ENCODE data around the gene ARHGAP26. TPM values are rescaled to one million over a fixed set of nuclear protein-coding genes. Genes with fewer than 3 reads are reported as not detected.

The ARHGAP26 gene
- total and polyA plus RNA-seq, 2 donors (not counting 1 experiment from before 2014, with no cell fraction given): 4.1 to 6.8 TPM

- TF ChIP-seq, protein P1, sequence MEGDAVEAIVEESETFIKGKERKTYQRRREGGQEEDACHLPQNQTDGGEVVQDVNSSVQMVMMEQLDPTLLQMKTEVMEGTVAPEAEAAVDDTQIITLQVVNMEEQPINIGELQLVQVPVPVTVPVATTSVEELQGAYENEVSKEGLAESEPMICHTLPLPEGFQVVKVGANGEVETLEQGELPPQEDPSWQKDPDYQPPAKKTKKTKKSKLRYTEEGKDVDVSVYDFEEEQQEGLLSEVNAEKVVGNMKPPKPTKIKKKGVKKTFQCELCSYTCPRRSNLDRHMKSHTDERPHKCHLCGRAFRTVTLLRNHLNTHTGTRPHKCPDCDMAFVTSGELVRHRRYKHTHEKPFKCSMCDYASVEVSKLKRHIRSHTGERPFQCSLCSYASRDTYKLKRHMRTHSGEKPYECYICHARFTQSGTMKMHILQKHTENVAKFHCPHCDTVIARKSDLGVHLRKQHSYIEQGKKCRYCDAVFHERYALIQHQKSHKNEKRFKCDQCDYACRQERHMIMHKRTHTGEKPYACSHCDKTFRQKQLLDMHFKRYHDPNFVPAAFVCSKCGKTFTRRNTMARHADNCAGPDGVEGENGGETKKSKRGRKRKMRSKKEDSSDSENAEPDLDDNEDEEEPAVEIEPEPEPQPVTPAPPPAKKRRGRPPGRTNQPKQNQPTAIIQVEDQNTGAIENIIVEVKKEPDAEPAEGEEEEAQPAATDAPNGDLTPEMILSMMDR (conservative IDR thresholded peaks at IDR 0.05 in 1 of 2, IDR thresholded peaks at IDR 0.05 in 1 of 2; ENCODE audit: low read depth in 1 of 2, low read length in 2 of 2): no peak
- TF ChIP-seq EZH2 (IDR thresholded peaks at IDR 0.05; ENCODE audit: low read length, missing control alignments): no peak
- Histone ChIP-seq H3K9me3 (ENCODE audit: control insufficient read depth, insufficient read depth, low read depth, low read length) (no peaks in the 10 kb centered on the region), H3K27me3 (ENCODE audit: control insufficient read depth, insufficient read depth, low read length) (no peaks in the 10 kb centered on the region), H2AFZ (ENCODE audit: low read length) (no peak overlapping the region), H3K36me3 (ENCODE audit: control insufficient read depth, insufficient read depth, low read length) (no peaks in the 10 kb centered on the region), H3K27ac (ENCODE audit: insufficient read depth, low read length) (no peak overlapping the region), H3K4me2 (ENCODE audit: extremely low read depth, insufficient read depth, low read length) (no peak overlapping the region), H3K79me2 (ENCODE audit: control insufficient read depth, insufficient read depth, low read length) (no peaks in the 10 kb centered on the region), H3K4me1 (ENCODE audit: control insufficient read depth, extremely low read depth, insufficient read depth, low read length) (peaks cover 6% of the 10 kb centered on the region), H3K4me3 (replicated peaks in 1 of 4; ENCODE audit: control extremely low read depth in 1 of 4, insufficient read depth in 1 of 4, low read depth in 3 of 4, low read length in 4 of 4) (no peak overlapping the region), H3K9ac (ENCODE audit: insufficient read depth, low read length) (no peak overlapping the region), H4K20me1 (ENCODE audit: control insufficient read depth, extremely low read depth, insufficient read depth, low read length) (no peaks in the 10 kb centered on the region)
- no peak for DNase-seq (ENCODE audit: low read depth in 2 of 2)
Observed at GRCh38 chr5:143216211-143216610, 446.0 kb downstream of the ARHGAP26 start.

GRCh38 chr5:143217065-143217803 lies 447.1 kb downstream of the ARHGAP26 start:
- H3K9me3 ChIP-seq (ENCODE audit: control insufficient read depth, insufficient read depth, low read depth, low read length): no peaks in the 10 kb centered on the region
- H4K20me1 ChIP-seq (ENCODE audit: control insufficient read depth, extremely low read depth, insufficient read depth, low read length): no peaks in the 10 kb centered on the region
- H3K4me3 ChIP-seq (replicated peaks in 1 of 4; ENCODE audit: control extremely low read depth in 1 of 4, insufficient read depth in 1 of 4, low read depth in 3 of 4, low read length in 4 of 4): no peak overlapping the region
- no peaks in the 10 kb centered on the region for H3K79me2 ChIP-seq (ENCODE audit: control insufficient read depth, insufficient read depth, low read length)
- H3K4me2 ChIP-seq (ENCODE audit: extremely low read depth, insufficient read depth, low read length): no peak overlapping the region
- H3K9ac ChIP-seq (ENCODE audit: insufficient read depth, low read length): no peak overlapping the region
- TF ChIP-seq, protein P1 (conservative IDR thresholded peaks at IDR 0.05 in 1 of 2, IDR thresholded peaks at IDR 0.05 in 1 of 2; ENCODE audit: low read depth in 1 of 2, low read length in 2 of 2): no peak
- no peak for TF ChIP-seq EZH2 (IDR thresholded peaks at IDR 0.05; ENCODE audit: low read length, missing control alignments)
- no peaks in the 10 kb centered on the region for H3K36me3 ChIP-seq (ENCODE audit: control insufficient read depth, insufficient read depth, low read length)
- no peak overlapping the region for H3K27ac ChIP-seq (ENCODE audit: insufficient read depth, low read length)
- H2AFZ ChIP-seq (ENCODE audit: low read length): no peak overlapping the region
- DNase-seq (ENCODE audit: low read depth in 2 of 2): peak in 1 of 2 donors; percentile 42
- H3K4me1 ChIP-seq (ENCODE audit: control insufficient read depth, extremely low read depth, insufficient read depth, low read length): peaks cover 6% of the 10 kb centered on the region
- no peaks in the 10 kb centered on the region for H3K27me3 ChIP-seq (ENCODE audit: control insufficient read depth, insufficient read depth, low read length)

DNA sequence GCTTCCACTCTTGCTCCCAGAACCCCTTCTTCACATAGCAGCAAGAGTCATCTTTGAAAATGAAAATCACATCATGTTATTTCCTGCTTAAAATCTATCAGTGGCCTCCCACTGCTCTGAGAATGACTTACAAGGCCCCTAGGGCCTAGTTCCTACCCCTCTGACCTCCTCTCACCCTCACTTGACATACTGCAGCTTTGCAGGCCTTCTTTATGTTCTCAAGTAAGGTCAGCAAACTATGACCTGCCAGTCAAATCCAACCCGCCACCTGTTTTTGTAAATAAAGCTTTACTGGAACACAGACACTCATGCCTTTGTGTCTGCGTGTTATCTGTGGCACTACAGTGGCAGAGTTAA lies 447.6 kb downstream of the ARHGAP26 start:
- H4K20me1 ChIP-seq (ENCODE audit: control insufficient read depth, extremely low read depth, insufficient read depth, low read length): no peaks in the 10 kb centered on the region
- H3K79me2 ChIP-seq (ENCODE audit: control insufficient read depth, insufficient read depth, low read length): no peaks in the 10 kb centered on the region
- TF ChIP-seq, protein P1 (conservative IDR thresholded peaks at IDR 0.05 in 1 of 2, IDR thresholded peaks at IDR 0.05 in 1 of 2; ENCODE audit: low read depth in 1 of 2, low read length in 2 of 2): no peak
- TF ChIP-seq EZH2 (IDR thresholded peaks at IDR 0.05; ENCODE audit: low read length, missing control alignments): no peak
- no peak overlapping the region for H3K4me2 ChIP-seq (ENCODE audit: extremely low read depth, insufficient read depth, low read length)
- DNase-seq (ENCODE audit: low read depth in 2 of 2): no peak
- no peak overlapping the region for H2AFZ ChIP-seq (ENCODE audit: low read length)
- H3K9me3 ChIP-seq (ENCODE audit: control insufficient read depth, insufficient read depth, low read depth, low read length): no peaks in the 10 kb centered on the region
- H3K4me3 ChIP-seq (replicated peaks in 1 of 4; ENCODE audit: control extremely low read depth in 1 of 4, insufficient read depth in 1 of 4, low read depth in 3 of 4, low read length in 4 of 4): no peak overlapping the region
- no peak overlapping the region for H3K27ac ChIP-seq (ENCODE audit: insufficient read depth, low read length)
- no peak overlapping the region for H3K9ac ChIP-seq (ENCODE audit: insufficient read depth, low read length)
- H3K36me3 ChIP-seq (ENCODE audit: control insufficient read depth, insufficient read depth, low read length): no peaks in the 10 kb centered on the region
- H3K4me1 ChIP-seq (ENCODE audit: control insufficient read depth, extremely low read depth, insufficient read depth, low read length): peaks cover 11% of the 10 kb centered on the region
- H3K27me3 ChIP-seq (ENCODE audit: control insufficient read depth, insufficient read depth, low read length): no peaks in the 10 kb centered on the region
